ENCODE measurements around the gene ARHGEF26.

ARHGEF26 gene

DNA sequence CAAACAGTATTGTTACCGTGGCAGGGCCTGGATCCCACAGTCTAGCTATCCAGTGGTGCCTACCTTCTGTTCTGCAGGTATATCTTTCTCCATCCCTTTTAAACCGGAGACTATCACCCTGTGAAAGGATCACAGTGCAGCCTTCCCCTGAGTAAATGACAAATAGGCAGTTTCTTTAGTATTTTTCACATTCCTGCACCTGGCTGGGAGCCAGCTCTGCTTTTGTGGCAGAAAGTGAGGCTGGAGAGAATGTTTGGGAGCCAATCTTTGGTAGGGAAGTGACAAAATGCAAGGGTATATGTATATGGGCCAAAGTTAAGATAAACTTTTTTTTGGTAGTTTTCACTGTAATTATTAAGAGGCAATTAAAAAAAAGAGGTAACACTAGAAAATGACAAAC lies 54.8 kb downstream of the ARHGEF26 start:
- DNase-seq (ENCODE audit: extremely low read depth, insufficient read length): no peak
- TF ChIP-seq, protein P1, sequence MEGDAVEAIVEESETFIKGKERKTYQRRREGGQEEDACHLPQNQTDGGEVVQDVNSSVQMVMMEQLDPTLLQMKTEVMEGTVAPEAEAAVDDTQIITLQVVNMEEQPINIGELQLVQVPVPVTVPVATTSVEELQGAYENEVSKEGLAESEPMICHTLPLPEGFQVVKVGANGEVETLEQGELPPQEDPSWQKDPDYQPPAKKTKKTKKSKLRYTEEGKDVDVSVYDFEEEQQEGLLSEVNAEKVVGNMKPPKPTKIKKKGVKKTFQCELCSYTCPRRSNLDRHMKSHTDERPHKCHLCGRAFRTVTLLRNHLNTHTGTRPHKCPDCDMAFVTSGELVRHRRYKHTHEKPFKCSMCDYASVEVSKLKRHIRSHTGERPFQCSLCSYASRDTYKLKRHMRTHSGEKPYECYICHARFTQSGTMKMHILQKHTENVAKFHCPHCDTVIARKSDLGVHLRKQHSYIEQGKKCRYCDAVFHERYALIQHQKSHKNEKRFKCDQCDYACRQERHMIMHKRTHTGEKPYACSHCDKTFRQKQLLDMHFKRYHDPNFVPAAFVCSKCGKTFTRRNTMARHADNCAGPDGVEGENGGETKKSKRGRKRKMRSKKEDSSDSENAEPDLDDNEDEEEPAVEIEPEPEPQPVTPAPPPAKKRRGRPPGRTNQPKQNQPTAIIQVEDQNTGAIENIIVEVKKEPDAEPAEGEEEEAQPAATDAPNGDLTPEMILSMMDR (IDR thresholded peaks at IDR 0.05; ENCODE audit: insufficient read depth, low read length, poor library complexity, severe bottlenecking): no peak
- Histone ChIP-seq H3K27me3 (replicated peaks; ENCODE audit: control insufficient read depth, insufficient read depth, low read length) (no peaks in the 10 kb centered on the region), H3K4me3 (replicated peaks; ENCODE audit: low read depth, low read length) (no peak overlapping the region), H3K36me3 (ENCODE audit: control insufficient read depth, insufficient read depth, low read length) (no peaks in the 10 kb centered on the region)

DNA sequence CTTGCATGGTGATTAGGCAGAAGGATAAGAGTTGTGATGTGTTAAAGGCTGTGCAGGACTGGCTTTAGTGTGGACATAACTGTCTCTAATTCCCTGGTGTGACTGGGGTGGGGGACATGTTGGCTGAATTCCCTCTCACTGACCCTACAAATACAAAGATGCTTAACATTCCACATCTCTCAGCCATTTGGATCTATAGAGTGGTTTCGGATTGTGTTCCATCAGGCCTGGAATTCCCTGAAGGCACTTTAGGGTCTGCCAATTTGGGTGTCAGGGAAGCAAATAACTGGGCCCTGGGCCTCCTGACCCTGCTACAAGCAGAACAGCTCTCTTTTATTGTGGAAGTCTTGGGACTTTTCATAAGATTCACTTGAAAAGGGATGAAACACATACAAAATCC lies 56.2 kb downstream of the ARHGEF26 start:
- Histone ChIP-seq H3K27me3 (replicated peaks; ENCODE audit: control insufficient read depth, insufficient read depth, low read length) (no peaks in the 10 kb centered on the region), H3K36me3 (ENCODE audit: control insufficient read depth, insufficient read depth, low read length) (no peaks in the 10 kb centered on the region), H3K4me3 (replicated peaks; ENCODE audit: low read depth, low read length) (no peak overlapping the region)
- no peak for DNase-seq (ENCODE audit: extremely low read depth, insufficient read length)
- TF ChIP-seq, protein P1 (IDR thresholded peaks at IDR 0.05; ENCODE audit: insufficient read depth, low read length, poor library complexity, severe bottlenecking): no peak

DNA sequence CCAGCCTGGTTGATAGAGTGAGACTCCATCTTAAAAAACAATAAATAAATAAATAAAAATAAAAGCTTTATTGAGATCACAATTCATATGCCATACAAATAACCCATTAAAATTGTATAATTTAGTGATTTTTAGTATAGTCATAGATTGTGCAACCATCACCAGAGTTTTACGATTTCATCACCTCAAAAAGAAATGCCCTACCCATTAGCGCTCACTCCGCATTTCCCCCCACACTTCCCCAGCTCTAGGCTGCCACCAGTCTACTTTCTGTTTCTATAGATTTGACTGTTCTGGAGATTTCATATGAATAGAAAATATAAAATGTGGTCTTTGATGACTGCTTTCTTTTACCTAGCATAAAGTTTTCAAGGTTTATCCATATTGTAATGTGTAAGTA lies 57.0 kb downstream of the ARHGEF26 start:
- DNase-seq (ENCODE audit: extremely low read depth, insufficient read length): no peak
- no peaks in the 10 kb centered on the region for H3K27me3 ChIP-seq (replicated peaks; ENCODE audit: control insufficient read depth, insufficient read depth, low read length)
- TF ChIP-seq, protein P1 (IDR thresholded peaks at IDR 0.05; ENCODE audit: insufficient read depth, low read length, poor library complexity, severe bottlenecking): no peak
- no peak overlapping the region for H3K4me3 ChIP-seq (replicated peaks; ENCODE audit: low read depth, low read length)
- H3K36me3 ChIP-seq (ENCODE audit: control insufficient read depth, insufficient read depth, low read length): no peaks in the 10 kb centered on the region

DNA sequence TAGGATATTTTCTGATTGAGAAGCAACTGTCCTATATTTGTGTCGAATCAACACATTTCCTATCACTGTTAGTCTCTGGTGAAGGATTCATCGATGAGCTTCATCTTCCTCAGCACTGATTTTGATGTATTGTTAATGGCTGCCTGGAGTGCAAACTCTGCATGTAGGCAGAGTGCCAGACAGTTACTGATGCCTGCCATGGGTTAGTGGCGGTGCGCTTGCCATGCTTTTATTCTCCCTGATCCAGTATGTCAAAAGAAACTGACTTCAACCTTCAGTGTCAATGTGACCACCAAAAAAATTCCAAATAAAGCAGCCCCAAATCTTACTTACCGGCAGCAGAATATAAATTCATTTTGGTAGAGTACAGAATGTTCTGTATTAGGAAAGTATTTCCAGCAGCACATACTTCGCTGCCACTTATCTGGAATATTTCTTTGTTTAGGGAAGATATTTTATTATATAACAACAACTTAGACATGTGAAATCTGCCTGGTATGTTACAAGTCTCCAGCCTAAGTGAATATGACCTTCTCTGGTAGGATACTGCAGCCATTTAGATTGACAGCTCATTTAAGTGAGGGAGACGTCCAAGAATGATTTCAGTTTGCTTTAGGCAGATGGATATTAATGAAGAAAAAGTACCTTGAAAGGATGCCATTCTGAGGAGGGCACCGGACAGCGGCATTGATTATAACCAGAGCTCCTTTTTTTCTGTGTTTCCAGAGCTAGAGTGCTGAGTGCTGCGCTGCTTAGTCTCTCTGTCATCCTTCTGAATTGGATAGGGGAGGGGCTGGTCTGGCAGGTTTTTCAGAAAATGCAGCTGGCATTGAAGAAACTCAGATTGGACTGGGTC lies 59.9 kb downstream of the ARHGEF26 start:
- Histone ChIP-seq H3K36me3 (ENCODE audit: control insufficient read depth, insufficient read depth, low read length) (no peaks in the 10 kb centered on the region), H3K27me3 (replicated peaks; ENCODE audit: control insufficient read depth, insufficient read depth, low read length) (no peaks in the 10 kb centered on the region), H3K4me3 (replicated peaks; ENCODE audit: low read depth, low read length) (no peak overlapping the region)
- DNase-seq (ENCODE audit: extremely low read depth, insufficient read length): no peak
- TF ChIP-seq, protein P1 (IDR thresholded peaks at IDR 0.05; ENCODE audit: insufficient read depth, low read length, poor library complexity, severe bottlenecking): no peak

DNA sequence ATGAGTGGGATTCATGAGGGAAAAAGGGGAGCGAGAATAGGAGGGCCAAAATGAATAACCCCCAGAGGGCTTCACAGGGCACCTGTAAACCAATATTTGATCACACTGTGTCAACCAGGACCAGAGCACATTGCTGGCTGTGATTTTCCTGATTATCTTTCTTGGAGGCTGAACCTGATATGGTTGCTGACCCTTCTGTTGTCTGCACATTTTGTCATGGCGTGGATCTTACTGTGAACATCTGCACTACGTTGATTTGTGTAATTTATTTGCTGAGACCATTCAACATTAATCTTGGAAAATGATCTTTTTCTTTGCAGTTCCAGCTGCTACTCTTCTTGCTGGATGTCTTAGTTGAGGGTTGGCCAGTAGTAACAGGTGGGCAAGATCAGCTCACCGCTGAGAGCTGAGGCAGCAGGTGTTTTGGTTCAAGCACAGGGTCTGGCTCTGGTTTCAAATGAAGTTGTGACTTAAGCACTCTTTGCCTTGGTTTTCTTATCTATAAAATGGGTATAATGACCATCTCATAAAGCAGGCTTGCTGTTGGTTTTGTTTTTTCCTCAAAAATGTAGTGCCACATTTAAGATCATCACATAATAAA lies 61.2 kb downstream of the ARHGEF26 start:
- no peaks in the 10 kb centered on the region for H3K36me3 ChIP-seq (ENCODE audit: control insufficient read depth, insufficient read depth, low read length)
- TF ChIP-seq, protein P1 (IDR thresholded peaks at IDR 0.05; ENCODE audit: insufficient read depth, low read length, poor library complexity, severe bottlenecking): no peak
- no peak overlapping the region for H3K4me3 ChIP-seq (replicated peaks; ENCODE audit: low read depth, low read length)
- DNase-seq (ENCODE audit: extremely low read depth, insufficient read length): no peak
- no peaks in the 10 kb centered on the region for H3K27me3 ChIP-seq (replicated peaks; ENCODE audit: control insufficient read depth, insufficient read depth, low read length)
